Measurements from ENCODE around the gene NFE2L1.
"Not testable (repeated sequence)": the region's sequence is repeated elsewhere in the genome, so short reads cannot be mapped to it uniquely, and the experiment has no call there.

NFE2L1 gene, protein sequence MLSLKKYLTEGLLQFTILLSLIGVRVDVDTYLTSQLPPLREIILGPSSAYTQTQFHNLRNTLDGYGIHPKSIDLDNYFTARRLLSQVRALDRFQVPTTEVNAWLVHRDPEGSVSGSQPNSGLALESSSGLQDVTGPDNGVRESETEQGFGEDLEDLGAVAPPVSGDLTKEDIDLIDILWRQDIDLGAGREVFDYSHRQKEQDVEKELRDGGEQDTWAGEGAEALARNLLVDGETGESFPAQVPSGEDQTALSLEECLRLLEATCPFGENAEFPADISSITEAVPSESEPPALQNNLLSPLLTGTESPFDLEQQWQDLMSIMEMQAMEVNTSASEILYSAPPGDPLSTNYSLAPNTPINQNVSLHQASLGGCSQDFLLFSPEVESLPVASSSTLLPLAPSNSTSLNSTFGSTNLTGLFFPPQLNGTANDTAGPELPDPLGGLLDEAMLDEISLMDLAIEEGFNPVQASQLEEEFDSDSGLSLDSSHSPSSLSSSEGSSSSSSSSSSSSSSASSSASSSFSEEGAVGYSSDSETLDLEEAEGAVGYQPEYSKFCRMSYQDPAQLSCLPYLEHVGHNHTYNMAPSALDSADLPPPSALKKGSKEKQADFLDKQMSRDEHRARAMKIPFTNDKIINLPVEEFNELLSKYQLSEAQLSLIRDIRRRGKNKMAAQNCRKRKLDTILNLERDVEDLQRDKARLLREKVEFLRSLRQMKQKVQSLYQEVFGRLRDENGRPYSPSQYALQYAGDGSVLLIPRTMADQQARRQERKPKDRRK

GRCh38 chr17:48047741-48048383 lies at the start of gene NFE2L1:
TSS of gene NFE2L1 (plus strand) at chr17:48048359. CDS start at chr17:48051119, 2,760 bp downstream.
- DNase-seq, result peak; percentile 100

DNA sequence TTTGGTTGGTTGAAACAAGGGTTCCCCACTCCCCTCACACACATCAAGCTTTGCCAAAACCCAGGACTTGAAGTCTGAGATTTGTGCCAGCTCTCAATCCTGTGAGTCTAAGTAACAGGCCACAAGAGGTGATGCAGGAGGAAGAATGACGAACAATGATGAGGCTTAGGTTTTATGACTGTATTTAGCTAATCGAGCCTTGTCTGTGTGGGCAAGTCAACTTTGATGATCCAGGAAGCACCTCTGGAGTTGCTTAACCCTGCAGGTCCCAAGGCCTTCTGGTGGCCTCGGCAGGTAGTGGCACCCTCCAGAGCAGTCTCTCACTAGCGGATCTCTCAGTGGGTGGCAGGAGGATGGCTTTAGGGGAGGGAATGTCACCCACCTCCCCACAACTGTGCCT lies 48.6 kb upstream of the NFE2L1 start:
- DNase-seq, result no peak

- DNase-seq, result no peak
Measured at GRCh38 chr17:48001197-48001596, 47.0 kb upstream of the NFE2L1 start.

DNA sequence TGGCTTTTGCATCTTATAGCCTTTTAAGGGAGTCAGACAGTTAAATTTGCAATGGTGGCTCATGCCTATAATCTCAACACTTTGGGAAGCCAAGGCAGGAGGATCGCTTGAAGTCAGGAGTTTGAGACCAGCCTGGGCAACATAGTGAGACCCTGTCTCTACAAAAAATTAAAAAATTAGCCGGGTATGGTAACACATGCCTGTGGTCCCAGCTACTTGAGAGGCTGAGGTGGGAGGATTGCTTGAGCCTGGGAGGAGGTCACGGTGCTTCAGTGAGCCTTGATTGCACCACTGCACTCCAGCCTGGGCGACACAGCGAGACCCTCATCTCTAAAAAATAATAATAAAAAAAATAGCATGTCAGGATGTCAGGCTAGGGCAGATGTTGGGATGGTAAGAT lies 46.5 kb upstream of the NFE2L1 start:
- DNase-seq, result not testable (repeated sequence)

GRCh38 chr17:48002266-48002915 lies 45.8 kb upstream of the NFE2L1 start:
- peak; percentile 40 for DNase-seq

DNA sequence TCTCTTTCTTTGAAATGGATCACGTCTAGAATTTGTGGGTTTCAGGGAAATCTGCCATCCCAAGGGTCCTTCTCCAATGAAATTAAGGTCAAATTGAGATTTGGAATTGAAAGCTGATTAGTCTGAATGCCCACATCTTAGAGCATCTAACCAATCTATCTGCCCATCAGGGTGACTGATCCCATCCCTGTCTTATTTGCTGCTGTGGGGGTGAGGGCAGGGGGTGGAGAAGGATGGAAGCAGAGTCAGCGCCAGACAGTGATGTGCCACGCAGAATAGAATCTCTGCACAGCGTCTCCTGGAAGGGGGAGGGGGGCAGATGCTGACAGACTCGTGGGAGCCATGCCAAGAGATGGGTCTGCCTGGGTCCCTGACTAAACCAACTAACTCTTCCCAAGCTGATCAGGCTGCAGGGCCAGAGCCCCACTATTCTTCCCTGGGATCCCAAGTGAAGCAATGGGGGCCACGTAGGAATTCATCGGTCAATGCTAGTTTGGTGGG lies 45.2 kb upstream of the NFE2L1 start:
- no peak for DNase-seq

DNA sequence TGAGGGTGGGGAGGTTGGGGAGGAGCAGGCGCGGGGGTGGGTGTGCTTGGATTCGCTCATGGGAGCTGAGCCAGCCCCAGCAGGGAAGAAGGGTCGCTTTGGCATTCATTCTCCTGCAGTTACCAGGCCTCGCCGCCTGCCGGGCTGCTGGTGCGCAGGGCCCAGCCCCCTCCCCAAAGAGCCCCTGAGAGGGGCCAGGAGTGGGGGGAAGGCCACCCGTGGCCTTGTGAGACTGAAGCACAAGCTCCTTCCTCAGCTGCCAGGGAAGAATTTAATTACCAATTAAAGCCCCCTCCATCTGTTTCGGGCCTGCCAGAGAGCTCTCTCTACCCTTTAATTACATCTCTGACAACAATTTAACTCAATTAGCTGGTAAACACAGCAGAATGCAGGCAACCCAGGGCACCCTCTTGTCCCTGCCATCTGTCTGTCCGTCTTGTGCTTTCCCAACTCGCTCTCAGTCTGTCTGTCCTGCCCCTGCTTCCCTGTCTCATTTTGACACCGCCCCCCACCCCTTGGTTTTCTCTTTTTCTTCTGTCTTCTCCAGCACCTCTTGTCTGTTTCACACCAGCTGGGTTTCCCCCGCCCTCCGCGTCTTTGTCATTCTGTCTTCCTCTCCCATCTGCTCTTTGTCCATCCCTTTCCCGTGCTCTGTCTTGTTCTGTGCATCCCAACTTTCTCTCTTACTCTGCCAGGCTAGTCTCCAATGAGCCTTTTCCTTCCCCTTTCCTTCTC lies 44.6 kb upstream of the NFE2L1 start:
- DNase-seq, result no peak

DNA sequence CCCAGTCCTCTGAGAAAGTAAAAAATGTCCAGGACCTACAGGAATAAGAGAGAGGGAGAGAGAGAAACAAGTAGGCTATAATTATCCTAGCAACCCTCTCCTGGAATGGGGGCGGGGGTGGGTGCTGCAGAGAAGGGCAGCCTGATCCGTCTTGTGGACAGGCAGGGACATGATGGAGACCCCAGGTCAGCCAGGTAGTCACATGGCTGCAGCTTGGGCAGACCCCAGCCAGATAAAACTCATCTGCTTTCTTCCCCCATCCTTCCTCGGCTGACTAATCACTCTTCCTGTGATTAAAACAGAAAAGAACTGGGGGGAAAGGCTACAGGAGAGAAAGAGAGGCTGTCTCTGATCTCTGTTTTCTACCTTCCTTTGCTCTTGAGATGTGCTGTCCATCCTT lies 43.2 kb upstream of the NFE2L1 start:
- peak; percentile 50 for DNase-seq

- DNase-seq, result no peak
Measured at GRCh38 chr17:48006936-48007709, 41.0 kb upstream of the NFE2L1 start.

- DNase-seq, result no peak
Measured at GRCh38 chr17:48010193-48010592, 38.0 kb upstream of the NFE2L1 start.

DNA sequence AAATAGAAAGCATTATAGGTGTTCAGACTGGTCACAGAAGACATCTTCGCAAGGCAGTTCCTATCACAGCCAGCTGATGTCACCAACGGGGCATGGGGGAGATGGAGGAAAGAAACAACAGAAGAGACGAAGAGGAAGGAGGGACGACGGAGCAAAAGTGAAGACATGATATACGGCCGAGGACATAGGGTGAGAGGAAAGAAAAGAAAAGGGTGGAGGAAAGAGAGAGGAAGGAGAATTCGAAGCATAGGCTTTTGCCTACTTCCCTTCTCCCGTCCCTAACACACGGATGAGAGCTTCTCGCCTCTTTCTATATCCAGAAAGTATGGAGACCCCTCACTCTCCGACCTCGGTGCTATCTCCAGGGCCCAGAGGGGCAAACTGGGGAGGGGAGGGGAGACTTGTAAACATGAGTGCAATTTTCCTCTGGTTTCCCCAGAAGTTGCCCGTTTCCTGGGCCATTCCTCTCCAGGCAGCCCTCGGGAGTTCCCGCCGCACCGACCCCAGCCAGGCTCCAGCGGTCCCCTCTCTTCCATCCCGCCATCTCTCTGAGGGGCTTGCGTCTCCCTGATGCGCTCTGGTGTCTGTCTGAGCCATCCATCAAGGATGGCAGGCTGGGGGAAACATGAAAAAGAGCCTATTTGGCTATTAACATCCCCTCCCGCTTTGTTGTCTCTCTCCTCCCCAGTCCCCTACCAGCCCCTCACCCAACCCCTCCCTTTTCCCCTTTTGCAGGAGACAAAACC lies 36.6 kb upstream of the NFE2L1 start:
- DNase-seq, result peak; percentile 73

DNA sequence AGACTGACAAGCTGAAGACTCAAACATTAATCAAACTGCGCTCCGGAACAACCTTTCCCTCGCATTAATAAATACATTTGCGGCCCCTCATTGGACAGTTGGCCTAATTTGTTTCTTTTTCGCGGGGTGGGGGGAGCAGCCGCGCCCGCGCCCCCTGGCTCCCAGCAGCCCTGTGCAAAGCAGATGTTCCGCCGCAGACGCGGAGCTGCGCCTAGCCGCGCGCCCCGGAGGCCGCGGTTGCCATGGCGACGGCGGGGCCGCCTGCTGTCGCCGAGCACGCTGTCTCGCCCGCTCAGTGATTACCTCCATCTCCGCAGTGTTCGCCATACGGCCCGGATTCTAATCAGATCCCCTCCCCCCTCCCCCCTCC lies 36.0 kb upstream of the NFE2L1 start:
- DNase-seq, result peak; percentile 80

DNA sequence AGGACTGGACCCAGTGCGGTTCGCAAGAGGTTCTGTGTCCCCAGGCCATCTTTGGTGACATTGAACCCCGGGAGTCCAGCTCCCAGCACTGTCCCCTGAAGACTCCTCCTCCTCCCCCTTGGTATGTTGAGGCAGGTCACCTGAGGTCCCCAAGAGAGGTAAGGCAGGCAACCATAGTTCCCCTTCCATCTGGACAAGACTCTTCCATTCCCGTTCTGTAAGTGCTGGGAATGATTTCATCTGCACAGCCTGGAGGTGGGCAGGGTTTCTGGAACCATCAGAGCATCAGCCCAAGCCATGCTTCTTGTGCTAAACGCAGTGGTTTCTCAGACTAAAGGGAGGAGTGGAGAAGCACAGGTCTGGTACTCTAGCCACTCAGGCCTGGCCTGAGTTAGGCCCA lies 35.5 kb upstream of the NFE2L1 start:
- no peak for DNase-seq

- DNase-seq, result no peak
Measured at GRCh38 chr17:48013876-48014594, 34.1 kb upstream of the NFE2L1 start.

GRCh38 chr17:48014595-48015111 lies 33.5 kb upstream of the NFE2L1 start:
- no peak for DNase-seq

GRCh38 chr17:48016112-48016511 lies 32.0 kb upstream of the NFE2L1 start:
- no peak for DNase-seq

DNA sequence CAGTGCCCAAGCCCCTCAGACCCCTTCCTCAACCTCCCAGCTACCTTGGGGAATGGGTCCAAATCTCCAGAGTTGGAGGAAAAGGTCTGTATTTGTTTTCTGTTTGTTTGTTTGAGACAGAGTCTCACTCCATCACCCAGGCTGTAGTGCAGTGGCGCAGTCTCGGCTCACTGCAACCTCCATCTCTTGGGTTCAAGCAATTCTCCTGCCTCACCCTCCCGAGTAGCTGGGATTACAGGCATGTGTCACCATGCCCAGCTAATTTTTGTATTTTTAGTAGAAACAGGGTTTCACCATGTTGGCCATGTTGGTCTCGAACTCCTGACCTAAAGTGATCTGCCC lies 30.4 kb upstream of the NFE2L1 start:
- DNase-seq, result not testable (repeated sequence)

DNA sequence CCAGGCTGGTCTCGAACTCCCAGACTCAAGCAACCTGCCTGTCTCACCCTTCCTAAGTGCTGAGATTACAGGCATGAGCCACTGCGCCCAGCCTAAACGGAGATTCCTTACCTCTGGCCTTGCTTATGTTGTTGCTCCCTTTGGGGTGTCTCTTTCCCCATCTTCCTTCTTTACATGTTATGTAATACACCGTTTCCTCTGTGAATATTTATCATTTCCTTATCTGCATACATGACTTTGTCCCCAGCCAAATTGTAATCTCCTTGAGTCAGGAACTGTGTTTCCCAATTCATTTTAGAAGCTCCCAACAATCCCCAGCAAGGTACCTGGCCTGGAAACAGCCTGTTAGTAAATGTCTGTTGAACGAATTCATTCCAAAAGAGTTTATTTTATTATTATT lies 26.2 kb upstream of the NFE2L1 start:
- no peak for DNase-seq

DNA sequence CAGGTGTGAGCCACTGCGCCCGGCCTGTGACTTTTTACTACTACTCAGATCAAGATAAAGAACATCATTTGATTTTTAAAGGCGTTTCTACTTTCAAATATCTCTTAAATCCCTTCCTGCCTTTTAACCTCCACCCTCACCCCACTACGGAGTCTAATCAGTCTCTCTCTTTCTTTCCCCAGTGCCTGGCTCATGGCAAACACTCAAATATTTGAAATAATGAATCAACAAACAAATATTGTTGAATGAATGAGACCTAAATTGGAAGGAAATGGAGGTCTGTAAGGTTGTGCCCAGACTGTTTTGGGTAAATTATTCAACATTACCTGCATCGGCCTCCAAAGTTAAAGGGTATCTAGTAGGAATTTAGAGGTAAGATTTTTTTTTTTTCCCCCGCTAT lies 25.3 kb upstream of the NFE2L1 start:
- DNase-seq, result no peak
